KMS-11 (cell line): ENCODE data around the gene HES2.
A peak's percentile ranks its signal among the peaks of the same experiment; 100 is the strongest.
"Not testable (repeated sequence)": the region's sequence is repeated elsewhere in the genome, so short reads cannot be mapped to it uniquely, and the experiment has no call there.

Experiments
- H2AFZ ChIP-seq: fragments of 200-600 bp; sonication (generic); 2 replicates; pipeline ENCODE4 v1.6.1; 2016; ENCODE audit warnings: antibody characterized with exemption, mixed run types, low read depth
- H3K27ac ChIP-seq: fragments of 200-600 bp; sonication (generic); 2 replicates; pipeline ENCODE4 v1.6.1; 2016; ENCODE audit warnings: mild to moderate bottlenecking, mixed run types
- H3K27me3 ChIP-seq: fragments of 200-600 bp; sonication (generic); 2 replicates; pipeline ENCODE4 v1.6.1; 2017; ENCODE audit warnings: mild to moderate bottlenecking, low read depth, mixed run types, moderate library complexity; ENCODE audit not compliant: insufficient read depth
- H3K36me3 ChIP-seq: fragments of 200-600 bp; sonication (generic); 2 replicates; pipeline ENCODE4 v1.6.1; 2017; ENCODE audit warnings: mild to moderate bottlenecking, mixed run types; ENCODE audit not compliant: insufficient read depth
- H3K4me1 ChIP-seq: fragments of 200-600 bp; sonication (generic); 2 replicates; pipeline ENCODE4 v1.6.1; 2016; ENCODE audit warnings: mild to moderate bottlenecking, low read depth, mixed run types; ENCODE audit not compliant: poor library complexity, severe bottlenecking
- H3K4me2 ChIP-seq: fragments of 200-600 bp; sonication (generic); 2 replicates; pipeline ENCODE4 v1.7.0; 2016; ENCODE audit warnings: mild to moderate bottlenecking, mixed run types
- H3K4me3 ChIP-seq: fragments of 200-600 bp; sonication (generic); IDR thresholded peaks from 2 replicates; pipeline ENCODE4 v1.6.1; 2017; ENCODE audit warnings: low read depth, low read length, mixed read lengths; ENCODE audit not compliant: insufficient read depth
- H3K79me2 ChIP-seq: fragments of 200-600 bp; sonication (generic); 2 replicates; pipeline ENCODE4 v1.6.1; 2016; ENCODE audit warnings: low read depth, mixed run types; ENCODE audit not compliant: insufficient read depth
- H3K9ac ChIP-seq: fragments of 200-600 bp; sonication (generic); 2 replicates; pipeline ENCODE4 v1.6.1; 2016; ENCODE audit warnings: mild to moderate bottlenecking, mixed run types
- H4K20me1 ChIP-seq: fragments of 200-600 bp; sonication (generic); 2 replicates; pipeline ENCODE4 v1.6.1; 2016; ENCODE audit warnings: mild to moderate bottlenecking, mixed run types; ENCODE audit not compliant: insufficient read depth
- TF ChIP-seq, protein P1 (sequence below): fragments of 200-600 bp; sonication (generic); conservative IDR thresholded peaks from 2 replicates; pipeline ENCODE4 v1.6.1; 2017; ENCODE audit warnings: low read depth, mild to moderate bottlenecking, antibody characterized with exemption, low read length, moderate library complexity, mixed read lengths

Gene HES2

DNA sequence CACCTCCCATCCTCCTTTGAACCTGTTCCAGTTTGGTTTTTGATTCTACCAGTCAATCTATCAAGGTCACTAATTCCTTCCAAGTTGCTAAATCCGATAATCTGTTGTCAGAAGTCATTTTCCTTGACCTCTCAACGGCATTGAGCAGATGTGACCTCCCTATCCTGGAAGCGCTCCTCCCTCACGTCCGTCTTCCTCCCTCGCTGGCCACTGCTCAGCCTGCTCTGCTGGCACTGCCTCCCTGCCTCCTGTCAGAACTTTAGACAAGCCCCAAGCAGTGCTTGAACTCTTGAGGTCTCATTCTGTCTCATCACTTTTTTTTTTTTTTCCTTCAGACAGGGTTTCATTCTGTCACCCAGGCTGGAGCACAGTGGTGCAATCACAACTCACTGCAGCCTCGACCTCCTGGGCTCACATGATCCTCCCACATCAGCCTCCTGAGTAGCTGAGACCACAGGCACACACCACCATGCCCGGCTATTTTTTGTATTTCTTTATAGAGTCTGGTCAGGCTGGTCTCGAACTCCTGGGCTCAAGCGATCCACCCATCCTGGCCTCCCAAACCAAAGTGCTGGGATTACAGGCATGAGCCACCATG, 21.8 kb downstream of the HES2 start:
- Histone ChIP-seq H3K79me2 (0 out of 2 replicates have a peak, but pooled peaks cover 4% of the 10 kb centered on the region), H4K20me1 (no peaks in the 10 kb centered on the region), H3K27me3 (no peaks in the 10 kb centered on the region; the same call in 1 of the 2 replicates), H2AFZ (no peak overlapping the region), H3K27ac (no peak overlapping the region), H3K4me3 (no peak overlapping the region), H3K36me3 (no peaks in the 10 kb centered on the region), H3K9ac (no peak overlapping the region), H3K4me1 (peaks cover 10% of the 10 kb centered on the region), H3K4me2 (no peak overlapping the region)
- TF ChIP-seq, protein P1, sequence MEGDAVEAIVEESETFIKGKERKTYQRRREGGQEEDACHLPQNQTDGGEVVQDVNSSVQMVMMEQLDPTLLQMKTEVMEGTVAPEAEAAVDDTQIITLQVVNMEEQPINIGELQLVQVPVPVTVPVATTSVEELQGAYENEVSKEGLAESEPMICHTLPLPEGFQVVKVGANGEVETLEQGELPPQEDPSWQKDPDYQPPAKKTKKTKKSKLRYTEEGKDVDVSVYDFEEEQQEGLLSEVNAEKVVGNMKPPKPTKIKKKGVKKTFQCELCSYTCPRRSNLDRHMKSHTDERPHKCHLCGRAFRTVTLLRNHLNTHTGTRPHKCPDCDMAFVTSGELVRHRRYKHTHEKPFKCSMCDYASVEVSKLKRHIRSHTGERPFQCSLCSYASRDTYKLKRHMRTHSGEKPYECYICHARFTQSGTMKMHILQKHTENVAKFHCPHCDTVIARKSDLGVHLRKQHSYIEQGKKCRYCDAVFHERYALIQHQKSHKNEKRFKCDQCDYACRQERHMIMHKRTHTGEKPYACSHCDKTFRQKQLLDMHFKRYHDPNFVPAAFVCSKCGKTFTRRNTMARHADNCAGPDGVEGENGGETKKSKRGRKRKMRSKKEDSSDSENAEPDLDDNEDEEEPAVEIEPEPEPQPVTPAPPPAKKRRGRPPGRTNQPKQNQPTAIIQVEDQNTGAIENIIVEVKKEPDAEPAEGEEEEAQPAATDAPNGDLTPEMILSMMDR = no peak

DNA sequence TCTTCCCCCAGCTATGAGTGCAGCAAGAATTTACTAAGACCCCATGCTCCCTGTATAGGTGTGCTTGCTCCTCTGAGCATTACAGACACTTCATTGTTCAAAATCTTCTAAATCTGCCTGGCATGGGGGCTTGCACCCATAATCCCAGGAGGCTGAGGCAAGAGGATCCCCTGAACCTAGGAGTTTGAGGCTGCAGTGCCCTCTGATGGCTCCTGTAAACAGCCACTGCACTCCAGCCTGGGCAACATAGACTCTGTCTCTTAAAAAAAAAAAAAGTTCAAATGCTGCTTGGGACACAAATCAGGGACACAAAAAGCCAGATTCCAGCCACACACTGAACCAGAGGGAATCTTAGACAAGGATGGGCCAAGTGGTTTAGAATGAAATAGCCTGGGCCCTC, 22.7 kb downstream of the HES2 start:
- H3K27me3 ChIP-seq = no peaks in the 10 kb centered on the region
- TF ChIP-seq, protein P1 = no peak
- H3K27ac ChIP-seq = no peak overlapping the region

DNA sequence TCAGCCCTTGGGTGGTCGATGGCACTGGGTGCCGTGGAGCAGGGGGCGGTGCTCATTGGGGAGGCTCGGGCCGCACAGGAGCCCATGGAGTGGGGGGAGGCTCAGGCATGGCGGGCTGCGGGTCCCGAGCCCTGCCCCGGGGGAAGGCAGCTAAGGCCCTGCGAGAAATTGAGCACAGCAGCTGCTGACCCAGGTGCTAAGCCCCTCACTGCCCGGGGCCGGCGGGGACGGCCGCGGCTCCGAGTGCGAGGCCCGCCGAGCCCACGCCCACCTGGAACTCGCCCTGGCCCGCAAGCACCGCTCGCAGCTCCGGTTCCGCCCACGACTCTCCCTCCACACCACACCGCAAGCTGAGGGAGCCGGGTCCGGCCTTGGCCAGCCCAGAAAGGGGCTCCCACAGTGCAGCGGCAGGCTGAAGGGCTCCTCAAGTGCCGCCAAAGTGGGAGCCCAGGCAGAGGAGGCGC, 23.9 kb downstream of the HES2 start:
- not testable (repeated sequence) for H3K27me3 ChIP-seq, H3K4me3 ChIP-seq, H3K9ac ChIP-seq, H2AFZ ChIP-seq, H3K4me2 ChIP-seq, H4K20me1 ChIP-seq, H3K36me3 ChIP-seq, H3K27ac ChIP-seq
- Histone ChIP-seq H3K4me1 (peaks cover 23% of the 10 kb centered on the region), H3K79me2 (peaks cover 21% of the 10 kb centered on the region; the same call in 1 of the 2 replicates)

More for the DNA sequence above, 22.7 kb downstream of the HES2 start:
- no peak overlapping the region for H2AFZ ChIP-seq
- H3K9ac ChIP-seq = no peak overlapping the region
- no peak overlapping the region for H3K4me3 ChIP-seq
- H3K4me1 ChIP-seq = peaks cover 16% of the 10 kb centered on the region
- no peak overlapping the region for H3K4me2 ChIP-seq
- H3K36me3 ChIP-seq = no peaks in the 10 kb centered on the region
- H3K79me2 ChIP-seq = peaks cover 10% of the 10 kb centered on the region; the same call in 1 of the 2 replicates
- H4K20me1 ChIP-seq = no peaks in the 10 kb centered on the region

DNA sequence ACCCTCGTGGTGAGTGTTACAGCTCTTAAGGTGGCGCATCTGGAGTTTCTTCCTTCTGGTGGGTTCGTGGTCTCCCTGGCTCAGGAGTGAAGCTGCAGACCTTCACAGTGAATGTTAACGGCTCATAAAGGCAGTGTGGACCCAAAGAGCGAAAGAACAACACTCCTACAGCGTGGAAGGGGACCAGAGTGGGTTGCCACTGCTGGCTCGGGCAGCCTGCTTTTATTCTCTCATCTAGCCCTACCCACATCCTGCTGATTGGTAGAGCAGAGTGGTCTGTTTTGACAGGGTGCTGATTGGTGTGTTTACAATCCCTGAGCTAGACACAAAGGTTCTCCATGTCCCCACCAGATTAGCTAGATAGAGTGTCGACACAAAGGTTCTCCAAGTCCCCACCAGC, 24.6 kb downstream of the HES2 start:
- not testable (repeated sequence) for H3K4me3 ChIP-seq, H3K27me3 ChIP-seq, H3K36me3 ChIP-seq, H3K9ac ChIP-seq, H3K27ac ChIP-seq, H4K20me1 ChIP-seq, H2AFZ ChIP-seq
- Histone ChIP-seq H3K79me2 (peaks cover 28% of the 10 kb centered on the region; the same call in 1 of the 2 replicates), H3K4me1 (peaks cover 23% of the 10 kb centered on the region), H3K4me2 (peak overlapping the region; percentile 37)

DNA sequence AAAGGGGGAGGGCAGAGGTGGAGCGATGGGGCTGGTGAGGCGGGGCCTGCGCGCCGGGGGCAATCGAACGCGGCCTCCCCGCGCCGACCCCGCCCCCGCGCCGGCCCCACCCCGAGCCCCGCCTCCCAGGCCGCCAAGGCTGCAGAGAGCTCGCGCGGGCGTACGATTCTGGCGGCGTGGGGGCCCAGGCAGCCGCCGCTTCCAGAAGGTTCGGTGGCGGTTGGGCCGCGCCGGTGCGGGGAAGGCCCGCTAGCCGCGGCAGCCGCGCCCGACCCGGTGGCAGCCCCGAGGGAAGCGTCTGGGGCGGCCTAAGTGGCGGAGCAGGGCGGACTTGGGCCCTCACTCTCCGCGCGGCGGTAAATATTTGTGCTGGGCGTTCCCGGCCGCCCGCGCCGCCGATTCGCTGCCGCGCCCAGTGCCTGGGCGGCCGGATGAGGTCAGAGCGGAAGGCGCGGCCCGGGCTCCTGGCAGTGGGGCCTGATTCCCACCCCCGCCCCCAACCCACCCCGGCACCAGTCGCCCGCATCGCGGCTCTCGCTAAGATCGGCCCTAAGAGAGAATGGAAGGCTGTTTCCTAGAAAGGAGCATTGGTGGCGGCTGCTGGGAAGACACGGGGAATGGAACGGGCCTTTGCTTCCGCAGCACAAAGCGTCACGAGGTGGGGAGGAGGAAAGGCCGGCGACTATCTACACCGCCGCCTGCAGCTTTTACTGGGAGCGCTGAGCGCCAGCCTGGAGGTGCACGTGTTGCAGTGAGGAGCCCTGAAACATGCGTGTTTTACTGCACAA, 26.1 kb downstream of the HES2 start, which contains the start of gene ACOT7:
ACOT7 (minus strand) TSS at position 368 of the 788 bp plus-strand sequence. CDS start 368 bp downstream, outside the sequence.
- peaks cover 23% of the 10 kb centered on the region for H3K4me1 ChIP-seq
- TF ChIP-seq, protein P1 = no peak
- H3K4me2 ChIP-seq = peak within 1 kb of the TSS; percentile 98
- no peaks in the 10 kb centered on the region; the same call in 1 of the 2 replicates for H3K36me3 ChIP-seq
- H2AFZ ChIP-seq = peak within 1 kb of the TSS; percentile 89
- H3K9ac ChIP-seq = peak within 1 kb of the TSS; percentile 97
- H3K4me3 ChIP-seq = peak within 1 kb of the TSS; percentile 82
- H3K27ac ChIP-seq = peak within 1 kb of the TSS; percentile 98
- peaks cover 32% of the 10 kb centered on the region; the same call in 1 of the 2 replicates for H3K79me2 ChIP-seq
- no peaks in the 10 kb centered on the region for H4K20me1 ChIP-seq
- no peaks in the 10 kb centered on the region for H3K27me3 ChIP-seq
